ENCODE data around the gene ERC2. TPM values are rescaled to one million over a fixed set of nuclear protein-coding genes. Genes with fewer than 3 reads are reported as not detected.

Gene ERC2
- total RNA-seq, result 0.11 TPM in 1 of 2 replicates, not detected in the other

GRCh38 chr3:56468184-56469106 lies at the start of gene ERC2:
TSS of gene ERC2 (minus strand) at chr3:56468467.

GRCh38 chr3:55486857-55487380 lies 981.3 kb downstream of the ERC2 start, which contains the start of gene WNT5A:
TSS of gene WNT5A (minus strand) at chr3:55487306. CDS start at chr3:55486985, 321 bp downstream.

Small RNA genes lying within 50 kb of the gene (small RNA-seq; reads per million reads assigned to genes)
- gene MIR3938 (not detected), gene RNA5SP133 (not detected)

Other genes starting within 250 kb of the ERC2 start
- gene CCDC66, start 88.7 kb upstream of the ERC2 start, total RNA-seq, result 32.9 and 37.4 TPM in 2 replicates
- 76.0 and 109 TPM in 2 replicates for gene TASOR, start 214.8 kb upstream of the ERC2 start, total RNA-seq